GM18508 (cell line): ENCODE measurements around the gene PKD1.

Experiments
- ATAC-seq: cut with Tn5 transposase; IDR thresholded peaks from one replicate; pipeline ENCODE4 v1.9.1; 2021; ENCODE audit warnings: moderate number of reproducible peaks; ENCODE audit not compliant: insufficient read depth, unreplicated experiment

PKD1 gene

DNA sequence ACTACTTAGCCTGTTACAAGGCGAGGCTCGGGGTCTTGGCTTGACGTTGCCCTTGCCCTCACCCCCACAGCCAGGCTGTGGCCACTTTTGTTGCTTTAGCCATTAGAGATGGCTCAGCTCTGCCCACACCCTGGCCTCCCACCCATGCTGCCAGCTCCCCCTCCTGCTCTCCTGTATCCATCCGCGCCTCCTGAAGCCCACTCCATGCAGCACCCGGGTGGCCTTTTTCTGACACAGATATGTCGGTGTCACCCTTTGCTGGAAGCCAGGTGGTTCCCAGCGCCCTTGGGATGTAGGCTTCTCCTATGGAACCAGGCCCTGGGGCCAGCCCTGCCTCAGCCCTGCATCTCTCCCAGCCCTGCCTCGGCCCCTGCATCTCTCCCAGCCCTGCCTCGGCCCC, 78.3 kb downstream of the PKD1 start:
- ATAC-seq = no peak

DNA sequence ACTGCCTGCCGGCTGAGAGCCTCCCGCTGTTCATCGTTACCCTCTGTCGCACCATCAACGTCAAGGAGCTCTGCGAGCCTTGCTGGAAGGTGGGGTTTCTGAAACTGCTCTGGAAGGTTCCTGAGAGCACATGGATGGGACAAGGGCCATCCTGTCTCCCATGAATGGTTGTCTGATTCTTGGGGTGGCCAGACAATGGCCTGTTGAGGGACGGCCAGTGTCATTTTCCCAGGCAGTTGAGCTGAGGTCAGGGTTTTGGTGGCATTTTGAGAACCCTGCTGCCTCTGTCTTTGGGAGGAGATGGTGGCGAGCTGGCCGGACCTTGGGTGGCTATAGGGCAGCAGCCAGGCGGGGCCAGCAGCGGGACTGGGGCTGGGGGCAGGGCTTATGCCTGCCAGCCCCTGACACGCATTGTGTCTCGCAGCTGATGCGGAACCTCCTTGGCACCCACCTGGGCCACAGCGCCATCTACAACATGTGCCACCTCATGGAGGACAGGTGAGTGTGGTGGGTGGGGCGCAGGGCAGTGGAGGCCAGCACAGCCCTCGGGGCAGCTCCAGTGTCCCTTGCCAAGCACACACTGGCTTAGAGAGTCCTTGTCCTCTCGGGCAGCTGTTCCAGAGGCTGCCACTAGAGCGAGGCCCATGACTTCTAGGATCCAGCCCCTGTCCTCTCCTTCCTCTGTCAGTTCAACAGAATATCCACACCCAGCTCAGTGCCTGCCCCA, 78.9 kb downstream of the PKD1 start:
- ATAC-seq = no peak

DNA sequence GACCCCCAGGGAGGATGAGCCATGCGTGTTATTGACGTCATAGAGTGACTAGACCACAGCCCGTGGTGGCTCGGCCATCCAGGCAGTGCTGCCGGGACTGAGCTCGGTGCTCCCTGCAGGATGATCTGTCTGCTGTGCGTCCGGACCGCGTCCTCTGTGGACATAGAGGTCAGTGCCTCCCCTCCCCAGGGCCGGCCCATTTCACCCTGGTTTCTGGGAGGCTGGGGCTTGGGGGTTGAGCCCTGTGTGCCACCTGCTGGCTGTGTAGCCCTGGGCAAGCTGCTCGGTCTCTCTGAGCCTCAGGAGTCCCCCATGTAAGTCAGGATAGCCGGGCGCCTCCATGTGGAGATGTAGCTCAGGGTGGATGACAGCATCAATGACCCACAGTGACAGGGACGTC, 79.6 kb downstream of the PKD1 start:
- ATAC-seq = no peak

DNA sequence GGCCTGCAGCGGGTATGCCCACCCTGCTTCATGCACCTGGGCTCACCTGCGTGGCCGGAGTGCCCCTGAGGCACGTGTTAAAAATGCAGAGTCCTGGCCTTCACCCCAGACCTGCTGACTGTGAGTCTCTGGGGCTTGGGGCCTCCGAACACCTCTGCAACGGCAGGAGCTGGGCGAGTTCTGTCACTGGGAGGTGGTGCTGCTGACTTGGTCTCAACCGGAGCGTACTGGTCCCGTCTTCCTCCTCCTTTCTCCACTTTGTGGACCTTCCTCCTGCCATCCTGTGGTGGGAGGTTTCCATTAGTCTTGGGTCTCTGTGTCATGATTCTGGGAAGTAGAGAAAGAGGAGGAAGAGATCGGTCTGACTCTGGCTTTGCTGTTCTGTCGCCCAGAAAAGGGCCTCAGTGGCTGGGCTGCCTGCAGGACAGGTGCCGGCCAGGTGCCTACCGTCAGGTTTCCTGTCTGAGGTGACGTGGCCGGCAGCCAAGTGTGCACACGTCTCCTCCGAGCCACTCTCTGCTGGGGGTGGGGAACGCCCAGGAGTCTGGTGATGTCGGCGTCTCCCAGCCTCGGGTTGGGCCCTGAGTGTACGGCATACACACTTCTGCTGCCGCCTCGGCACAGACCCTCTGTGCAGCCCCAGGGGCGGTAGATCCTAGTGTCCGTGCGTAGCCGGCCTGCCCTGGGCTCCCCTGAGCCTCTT, 81.0 kb downstream of the PKD1 start:
- ATAC-seq = no peak

DNA sequence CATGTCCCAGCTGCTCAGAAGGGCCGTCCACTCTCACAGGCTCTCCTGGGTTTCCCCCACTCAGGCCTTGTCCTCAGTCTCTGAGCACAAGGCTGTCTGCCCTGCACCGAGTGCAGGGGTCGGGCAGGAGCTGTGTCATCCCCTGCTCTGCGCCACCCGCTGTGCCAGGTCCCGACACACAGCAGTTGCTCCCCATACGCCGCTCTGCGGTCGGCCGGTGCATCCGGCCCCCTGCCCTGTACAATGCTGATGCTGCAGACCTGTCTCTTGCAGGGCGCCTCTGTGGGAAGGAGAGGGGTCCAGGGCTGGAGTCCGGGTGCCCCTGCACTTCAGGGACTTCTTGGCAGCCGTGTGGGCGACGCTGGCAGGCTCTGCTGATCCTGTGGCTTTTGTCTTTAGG, 81.8 kb downstream of the PKD1 start:
- ATAC-seq = no peak

DNA sequence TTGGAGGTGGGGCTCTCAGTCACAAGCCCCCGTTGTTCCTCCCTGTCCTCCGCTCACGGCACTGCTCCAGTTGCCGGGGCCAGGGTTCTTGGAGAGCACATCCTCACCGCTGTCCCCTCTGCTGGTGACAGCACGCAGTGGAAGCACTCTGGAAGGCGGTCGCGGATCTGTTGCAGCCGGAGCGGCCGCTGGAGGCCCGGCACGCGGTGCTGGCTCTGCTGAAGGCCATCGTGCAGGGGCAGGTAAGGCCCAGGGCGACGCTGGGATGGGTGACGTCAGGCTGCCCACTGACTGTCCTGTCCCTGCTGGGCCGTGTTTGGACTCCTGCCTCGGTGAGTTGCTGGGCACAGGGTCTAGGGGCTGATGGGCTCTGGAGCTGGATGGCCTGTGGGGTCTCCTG, 82.5 kb downstream of the PKD1 start:
- ATAC-seq = no peak

DNA sequence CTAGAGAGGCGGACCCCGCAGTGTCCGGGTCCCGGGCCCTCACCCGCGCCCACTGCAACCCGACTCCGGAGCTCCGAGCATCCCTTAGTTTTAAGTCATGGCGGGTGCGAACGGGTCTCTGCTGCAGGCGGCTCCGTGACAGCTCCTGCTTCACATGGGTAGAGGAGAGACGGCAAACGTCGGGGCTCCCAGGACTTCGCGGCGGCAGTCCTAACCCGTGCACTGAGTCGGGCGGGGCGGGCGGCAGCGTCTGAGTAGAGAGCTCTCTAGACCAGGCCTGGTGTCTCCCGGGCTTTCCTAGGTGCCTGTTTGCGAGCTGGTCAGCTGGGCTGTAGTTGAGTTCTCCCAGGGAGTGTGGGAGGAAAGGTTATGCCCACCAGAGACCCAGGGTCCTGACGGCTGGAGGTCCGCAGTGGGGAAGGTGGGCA, 87.6 kb downstream of the PKD1 start:
- no peak for ATAC-seq

DNA sequence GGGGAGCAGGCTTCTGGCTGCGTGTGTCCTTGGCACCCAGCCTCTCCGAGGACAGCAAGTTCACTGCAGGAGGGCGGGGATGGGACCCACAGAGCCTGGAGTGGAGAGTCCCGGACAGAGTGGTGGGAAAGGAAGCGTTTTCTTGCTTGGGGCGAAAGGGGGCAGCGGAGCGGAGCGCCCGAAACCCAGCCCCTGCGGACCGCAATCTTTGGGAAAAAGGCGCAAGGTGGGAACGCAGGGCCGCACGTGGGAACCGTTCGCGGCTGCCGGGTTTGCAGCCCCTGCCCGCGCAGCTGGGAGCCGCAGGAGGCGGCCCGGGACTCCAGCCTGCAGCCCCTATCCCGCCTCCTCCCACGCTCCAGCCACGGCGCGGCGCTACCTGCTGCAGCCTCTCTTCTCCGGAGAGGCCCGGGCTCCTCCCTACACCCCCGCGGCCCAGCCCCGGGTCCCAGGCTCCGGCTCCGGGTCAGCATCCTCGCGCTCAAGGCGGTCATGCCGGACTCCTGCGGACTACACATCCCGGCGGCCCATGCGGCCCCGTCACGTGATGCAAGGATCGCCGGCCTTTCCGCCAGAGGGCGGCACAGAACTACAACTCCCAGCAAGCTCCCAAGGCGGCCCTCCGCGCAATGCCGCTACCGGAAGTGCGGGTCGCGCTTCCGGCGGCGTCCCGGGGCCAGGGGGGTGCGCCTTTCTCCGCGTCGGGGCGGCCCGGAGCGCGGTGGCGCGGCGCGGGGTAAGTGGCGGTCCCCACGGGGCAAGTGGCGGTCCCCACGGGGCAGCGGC, 88.2 kb downstream of the PKD1 start, which contains the start of the genes NTHL1 and TSC2:
Gene NTHL1, minus strand, starts transcription at position 505 of the 786 bp plus-strand sequence. Its CDS starts 11 bp downstream, at position 494.
Gene TSC2, plus strand, starts transcription at position 656 of the 786 bp plus-strand sequence. CDS start 631 bp downstream, outside the sequence.
- peak; percentile 81 for ATAC-seq

DNA sequence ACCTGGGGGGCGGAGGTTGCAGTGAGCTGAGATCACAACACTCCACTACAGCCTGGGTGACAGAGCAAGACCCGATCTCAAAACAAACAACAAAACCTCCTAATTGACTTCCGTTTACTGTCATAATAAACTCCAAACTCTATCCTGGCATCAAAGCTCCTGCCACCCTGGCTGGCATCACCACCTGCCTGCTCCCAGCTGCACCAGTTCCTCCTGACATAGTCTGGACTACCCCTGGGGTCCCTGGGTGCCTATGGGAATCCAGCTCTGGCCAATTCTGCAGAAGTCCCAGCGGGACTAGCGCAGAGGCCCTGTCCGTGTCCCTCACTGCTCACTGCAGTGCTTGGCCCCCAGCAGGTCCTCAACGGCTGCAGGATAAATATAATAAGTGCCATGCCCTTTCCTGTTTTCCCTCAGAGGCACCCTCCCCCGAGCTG, 88.8 kb downstream of the PKD1 start:
- ATAC-seq = no peak

DNA sequence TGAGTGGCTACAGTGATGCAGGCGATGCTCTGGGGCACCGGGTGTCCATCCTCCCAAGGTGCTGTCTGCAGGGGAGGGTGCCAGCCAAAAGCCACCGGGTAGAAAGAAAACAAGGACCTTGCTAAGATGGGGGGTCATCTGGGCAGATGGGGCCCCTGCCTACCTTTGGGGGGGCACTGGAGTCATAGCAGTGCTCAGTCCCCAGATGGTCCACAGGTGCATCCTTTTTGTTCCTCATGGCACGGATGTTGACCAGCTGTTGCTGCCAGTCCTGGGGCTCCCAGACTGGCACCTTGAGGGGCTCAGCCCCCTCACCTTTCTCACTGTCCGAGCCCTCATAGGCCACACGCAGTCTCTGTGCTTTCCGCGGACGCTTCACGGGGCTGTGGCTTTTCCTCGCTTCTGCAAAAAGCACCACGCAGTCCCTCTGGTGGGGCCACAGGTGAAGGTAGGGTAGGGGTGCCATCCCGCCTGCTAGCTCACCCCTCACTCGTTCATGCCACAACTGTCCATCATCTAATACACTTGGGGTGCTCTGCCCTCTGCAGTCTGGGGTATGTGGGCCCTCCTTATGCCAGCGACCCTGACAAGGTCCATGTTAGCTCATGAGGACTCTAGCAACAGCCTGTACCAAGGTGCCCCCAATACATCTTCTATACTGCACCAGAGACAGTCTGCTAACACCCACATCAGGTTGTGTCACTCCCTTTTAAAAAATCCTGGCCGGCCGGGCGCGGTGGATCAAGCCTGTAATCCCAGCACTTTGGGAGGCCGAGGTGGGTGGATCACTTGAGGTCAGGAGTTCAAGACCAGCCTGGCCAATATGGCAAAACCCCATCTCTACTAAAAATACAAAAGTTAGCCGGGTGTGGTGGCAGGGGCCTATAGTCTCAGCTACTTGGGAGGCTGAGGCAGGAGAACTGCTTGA, 89.5 kb downstream of the PKD1 start:
- ATAC-seq = no peak

DNA sequence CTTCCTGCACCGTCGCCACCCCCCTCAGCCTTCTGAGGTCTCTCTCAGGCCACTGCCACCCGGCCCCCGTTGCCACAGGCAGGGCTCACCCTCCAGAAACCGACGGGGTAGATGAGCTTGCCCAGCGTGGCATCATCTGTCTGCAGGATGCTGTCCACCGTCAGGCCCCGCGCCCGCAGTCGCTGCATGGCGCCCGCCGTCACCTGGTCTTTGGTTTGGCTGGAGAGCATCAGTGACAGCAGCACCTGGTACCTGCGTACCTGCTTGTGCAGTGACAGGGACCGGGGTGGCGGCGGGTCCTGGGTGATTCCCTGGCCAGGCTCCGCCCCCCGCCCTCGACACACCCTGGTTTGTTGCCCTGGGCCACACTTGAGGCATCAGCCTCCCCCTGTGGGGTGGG, 91.2 kb downstream of the PKD1 start:
- ATAC-seq = no peak

DNA sequence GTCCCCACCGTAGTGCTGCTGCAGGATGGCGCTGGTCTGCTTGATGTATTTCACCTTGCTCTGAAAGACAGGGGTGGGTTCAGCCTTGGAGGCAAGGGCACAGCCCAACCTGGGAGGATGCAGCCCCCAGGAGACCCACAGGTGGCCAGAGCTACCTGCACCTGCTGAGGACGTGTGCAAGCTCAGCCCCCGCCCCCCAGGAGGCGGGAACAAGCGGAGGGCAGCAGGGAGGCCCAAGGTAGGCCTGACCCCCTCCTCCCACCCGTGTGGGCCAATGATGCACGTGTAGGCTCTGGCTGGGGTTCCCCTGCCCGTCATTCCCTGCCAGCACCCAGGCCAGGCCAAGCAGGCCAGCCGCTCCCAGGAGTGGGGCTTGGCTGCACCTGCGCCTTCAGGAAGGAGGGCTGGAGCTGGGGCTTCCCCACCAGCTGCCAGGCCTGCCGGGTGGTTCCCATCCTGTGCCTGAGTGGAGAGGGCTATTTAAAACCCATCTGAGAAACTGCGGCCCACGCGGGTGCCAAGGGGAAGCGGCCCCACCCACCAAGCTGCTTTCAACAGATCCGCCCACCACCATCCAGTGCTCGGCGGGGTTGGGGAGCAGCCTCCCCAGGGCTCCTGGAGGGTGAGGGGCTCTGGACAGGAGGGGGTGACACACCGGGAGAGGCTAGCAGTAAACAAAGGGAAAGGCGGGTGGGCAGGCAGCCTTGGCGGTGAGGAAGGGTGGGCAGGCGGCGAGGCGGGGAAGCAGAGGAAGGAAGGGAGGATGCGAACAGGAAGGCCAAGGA, 91.8 kb downstream of the PKD1 start:
- no peak for ATAC-seq

DNA sequence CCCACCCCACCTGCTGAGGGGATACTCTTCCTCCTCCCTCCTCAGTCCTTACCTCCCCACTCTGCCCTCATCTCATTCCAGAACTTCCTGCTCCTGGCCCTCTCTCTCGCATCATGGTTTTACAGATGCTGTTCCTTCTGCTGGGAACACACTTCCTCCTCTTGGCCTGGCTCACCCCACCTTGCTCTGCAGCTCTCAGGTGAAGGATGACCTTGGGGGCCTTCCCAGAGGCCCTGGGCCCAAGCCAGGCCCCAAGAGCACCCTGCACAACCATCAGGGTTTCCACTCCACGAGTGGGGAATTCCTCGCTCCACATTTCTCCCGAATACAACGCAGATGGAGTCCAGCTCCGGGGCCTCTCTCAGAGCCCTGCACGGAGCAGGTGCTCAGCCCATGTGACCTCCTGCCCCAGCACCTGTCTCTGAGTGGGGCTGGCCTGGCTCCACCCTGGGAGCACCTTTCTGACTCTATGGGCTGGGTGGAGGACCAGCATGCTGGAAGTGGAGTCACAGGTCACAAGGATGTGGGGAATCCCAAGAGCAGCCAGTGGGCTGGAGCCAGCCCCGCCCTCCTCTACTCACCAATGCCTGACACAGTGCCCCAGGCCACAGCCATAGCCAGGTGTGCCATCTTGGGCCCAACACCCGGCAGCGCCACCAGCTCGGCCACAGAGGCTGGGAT, 92.6 kb downstream of the PKD1 start:
- ATAC-seq = no peak

DNA sequence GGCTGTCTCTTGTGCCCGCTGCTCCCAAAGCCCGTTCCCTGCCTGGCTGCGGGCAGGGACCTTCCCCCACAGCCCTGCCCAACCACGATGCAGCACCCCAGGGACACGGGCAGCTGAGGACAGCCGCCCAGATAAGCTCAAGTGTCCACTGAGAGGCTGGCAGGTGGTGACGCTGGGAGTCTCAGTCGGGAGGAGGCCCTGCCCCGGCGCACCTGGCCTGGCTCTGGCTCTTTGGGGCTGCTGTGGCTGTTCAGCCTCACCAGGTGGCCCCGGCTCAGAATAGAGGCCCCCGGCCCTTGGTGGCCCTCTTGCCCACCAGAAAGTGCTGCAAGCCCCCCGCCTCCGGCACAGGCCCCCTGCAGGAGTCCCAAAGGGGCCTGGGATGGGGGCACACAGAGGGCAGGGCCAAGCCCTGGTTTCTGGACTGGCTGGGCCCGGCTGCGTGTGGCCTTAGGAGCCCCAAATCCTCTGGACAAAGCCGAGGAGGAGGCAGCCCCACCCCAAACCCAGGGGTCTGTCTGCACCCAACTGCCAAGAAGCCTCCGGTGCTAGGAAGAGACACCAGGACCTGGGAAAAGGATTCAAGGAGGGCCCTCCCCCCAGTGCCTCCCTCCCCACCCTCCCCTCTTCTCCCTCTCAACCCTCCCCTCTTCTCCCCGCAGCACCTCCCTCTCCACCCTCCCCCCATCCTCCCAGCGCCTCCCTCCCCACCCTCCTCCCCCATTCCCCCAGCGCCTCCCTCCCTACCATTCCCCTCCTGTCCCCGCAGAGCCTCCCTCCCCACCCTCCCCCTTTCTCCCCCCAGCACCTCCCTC, 93.3 kb downstream of the PKD1 start:
- no peak for ATAC-seq

DNA sequence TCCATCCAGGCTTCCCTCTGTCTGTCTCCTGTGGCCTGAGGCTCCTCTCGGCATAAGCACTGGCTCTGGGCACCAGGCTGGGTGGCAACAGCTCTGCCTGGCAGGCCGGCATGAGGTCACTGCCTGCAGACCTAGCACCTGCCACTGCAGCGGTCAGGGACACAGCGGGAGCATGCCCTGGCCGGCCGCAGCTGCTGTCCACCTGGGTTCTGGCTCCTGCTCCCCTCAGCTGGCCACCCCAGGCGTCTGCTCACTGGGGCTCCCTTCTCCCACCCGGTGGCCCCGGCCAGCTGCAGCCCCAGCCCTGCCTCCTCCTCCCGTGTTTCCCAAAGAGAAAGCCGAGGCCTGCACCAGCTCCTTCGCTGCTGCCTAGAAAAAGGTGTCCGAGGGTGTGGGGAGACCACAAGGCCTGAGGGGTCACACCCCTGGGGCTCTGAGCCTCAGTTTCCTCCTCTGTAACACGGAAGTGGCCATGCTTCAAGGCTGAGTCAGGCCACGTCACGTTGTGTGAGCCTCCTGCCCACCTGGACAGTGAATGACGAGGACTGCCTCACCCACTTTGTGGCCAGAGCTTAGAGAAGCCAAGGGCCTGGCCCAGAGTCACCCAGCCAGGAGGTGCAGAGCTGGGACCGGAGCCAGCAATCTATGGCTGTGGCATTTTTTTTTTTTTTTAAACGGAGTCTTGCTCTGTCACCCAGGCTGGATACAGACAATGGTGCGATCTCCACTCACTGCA, 94.7 kb downstream of the PKD1 start:
- no peak for ATAC-seq

DNA sequence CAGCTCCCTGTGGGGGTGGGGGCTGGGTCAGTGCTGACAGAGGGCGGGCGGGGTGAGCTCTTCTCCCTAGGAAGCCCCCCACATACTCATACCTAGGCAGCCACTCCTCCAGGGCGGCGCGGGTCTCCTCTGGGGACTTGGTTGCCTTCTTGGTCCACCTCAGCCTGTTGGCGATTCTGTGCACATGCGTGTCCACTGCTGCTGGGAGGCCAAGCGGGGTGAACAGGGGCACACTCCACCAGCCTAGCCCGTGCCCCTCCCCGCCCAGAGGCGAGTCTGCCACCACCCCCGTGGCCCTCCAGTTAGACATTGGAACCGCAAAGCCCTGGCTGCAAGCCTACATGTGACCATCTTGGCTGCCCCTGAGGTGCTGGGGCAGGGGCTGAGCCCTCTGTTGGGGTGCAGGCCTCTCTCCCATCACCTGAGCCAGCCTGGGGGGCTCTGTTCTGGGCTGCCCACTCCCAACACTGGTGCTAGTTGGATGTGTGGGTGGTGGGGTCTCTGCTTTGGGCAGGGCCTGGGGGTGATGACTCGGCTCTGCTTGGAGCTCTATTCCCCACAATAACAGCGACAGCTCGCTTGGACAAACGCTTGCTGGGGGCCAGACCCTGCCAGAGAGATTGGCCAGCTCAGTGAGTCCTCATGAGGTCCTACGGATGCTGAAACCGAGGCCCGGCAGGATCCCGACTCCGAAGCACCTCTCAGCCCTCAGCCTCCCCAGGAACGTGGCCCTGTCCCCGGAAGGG, 95.5 kb downstream of the PKD1 start:
- no peak for ATAC-seq
